ENCODE results near the gene PARK7. TPM values are rescaled to one million over a fixed set of nuclear protein-coding genes. Genes with fewer than 3 reads are reported as not detected.

The PARK7 gene
- total RNA-seq, 4 donors from 2014 or later = 161 to 216 (median 191) TPM

- no peaks in the 10 kb centered on the region for H3K27me3 ChIP-seq
- H3K36me3 ChIP-seq = no peaks in the 10 kb centered on the region
- TF ChIP-seq POLR2A (IDR thresholded peaks at IDR 0.05) = no peak
- no peak for TF ChIP-seq CTCF (IDR thresholded peaks at IDR 0.05)
- no peak for TF ChIP-seq EP300 (IDR thresholded peaks at IDR 0.05)
- no peak for DNase-seq (ENCODE audit: low spot score in 2 of 2)
- 93 to 96% methylated on average over 3 of the region's 3 CpGs for WGBS, 2 donors
- peaks cover 0 to 75% (median 16%) of the 10 kb centered on the region in 4 donors for H3K4me1 ChIP-seq
- H3K27ac ChIP-seq = peak overlapping the region in 2 of 4 donors; percentile 60 to 96
- H3K4me3 ChIP-seq = peak overlapping the region in 2 of 4 donors; percentile 73 to 85
- H3K9me3 ChIP-seq = no peaks in the 10 kb centered on the region
Observed at GRCh38 chr1:8022395-8023286, 61.1 kb downstream of the PARK7 start.

- H3K27me3 ChIP-seq = no peaks in the 10 kb centered on the region
- no peak for TF ChIP-seq CTCF (IDR thresholded peaks at IDR 0.05)
- TF ChIP-seq POLR2A (IDR thresholded peaks at IDR 0.05) = no peak
- no peak for TF ChIP-seq EP300 (IDR thresholded peaks at IDR 0.05)
- WGBS, 2 donors = 87 to 91% methylated on average over 10 of the region's 10 CpGs
- no peaks in the 10 kb centered on the region for H3K9me3 ChIP-seq
- no peaks in the 10 kb centered on the region for H3K36me3 ChIP-seq
- peak overlapping the region; percentile 13 to 94 (median 79) for H3K4me3 ChIP-seq
- no peak for DNase-seq (ENCODE audit: low spot score in 2 of 2)
- H3K27ac ChIP-seq = peak overlapping the region in 2 of 4 donors; percentile 60 to 96
- H3K4me1 ChIP-seq = peaks cover 0 to 75% (median 12%) of the 10 kb centered on the region in 4 donors
Observed at GRCh38 chr1:8023287-8023994, 61.9 kb downstream of the PARK7 start.

GRCh38 chr1:8023995-8024313 is 62.4 kb downstream of the PARK7 start:
- 0 to 53% methylated on average over 1 of the region's 1 CpG for WGBS, 2 donors
- no peaks in the 10 kb centered on the region for H3K9me3 ChIP-seq
- peak overlapping the region in 1 of 4 donors; percentile 96 for H3K27ac ChIP-seq
- peak overlapping the region in 3 of 4 donors; percentile 73 to 94 (median 85) for H3K4me3 ChIP-seq
- H3K36me3 ChIP-seq = no peaks in the 10 kb centered on the region
- no peak for DNase-seq (ENCODE audit: low spot score in 2 of 2)
- no peak for TF ChIP-seq CTCF (IDR thresholded peaks at IDR 0.05)
- TF ChIP-seq POLR2A (IDR thresholded peaks at IDR 0.05) = no peak
- no peak for TF ChIP-seq EP300 (IDR thresholded peaks at IDR 0.05)
- H3K4me1 ChIP-seq = peaks cover 0 to 75% (median 8%) of the 10 kb centered on the region in 4 donors
- no peaks in the 10 kb centered on the region for H3K27me3 ChIP-seq

- no peaks in the 10 kb centered on the region for H3K27me3 ChIP-seq
- no peaks in the 10 kb centered on the region for H3K36me3 ChIP-seq
- H3K4me1 ChIP-seq = peaks cover 0 to 74% (median 8%) of the 10 kb centered on the region in 4 donors
- WGBS, 2 donors = 92 to 95% methylated on average over 3 of the region's 3 CpGs
- no peak for TF ChIP-seq EP300 (IDR thresholded peaks at IDR 0.05)
- H3K27ac ChIP-seq = peak overlapping the region in 1 of 4 donors; percentile 96
- DNase-seq (ENCODE audit: low spot score in 2 of 2) = no peak
- H3K9me3 ChIP-seq = no peaks in the 10 kb centered on the region
- peak overlapping the region in 3 of 4 donors; percentile 73 to 94 (median 85) for H3K4me3 ChIP-seq
Observed at GRCh38 chr1:8024329-8024728, 62.8 kb downstream of the PARK7 start.

- Histone ChIP-seq H3K4me1 (peaks cover 0 to 65% (median 8%) of the 10 kb centered on the region in 4 donors), H3K27ac (peak overlapping the region; percentile 85 to 96 (median 95)), H3K4me3 (peak overlapping the region; percentile 63 to 94 (median 79)), H3K9me3 (no peaks in the 10 kb centered on the region), H3K36me3 (no peaks in the 10 kb centered on the region), H3K27me3 (no peaks in the 10 kb centered on the region)
- DNase-seq (ENCODE audit: low spot score in 2 of 2) = no peak
- 7 to 11% methylated on average over 19 of the region's 19 CpGs for WGBS, 2 donors
- TF ChIP-seq EP300 (IDR thresholded peaks at IDR 0.05) (no peak), POLR2A (IDR thresholded peaks at IDR 0.05) (no peak), CTCF (IDR thresholded peaks at IDR 0.05) (no peak)
Observed at GRCh38 chr1:8025061-8025670, 63.7 kb downstream of the PARK7 start.
